IgD-negative memory B cell (primary cell): ENCODE results near the gene RFTN2. TPM values are rescaled to one million over a fixed set of nuclear protein-coding genes. Genes with fewer than 3 reads are reported as not detected.
"Not testable (repeated sequence)": the region's sequence is repeated elsewhere in the genome, so short reads cannot be mapped to it uniquely, and the experiment has no call there.

ENCODE experiments used
- H3K27ac Mint-ChIP-seq, 3 donors: one replicate each; pipeline ENCODE4 v1.8.0; 2020 to 2022; ENCODE audit warnings: mild to moderate bottlenecking in 3 of 3, mixed read lengths in 3 of 3, moderate library complexity in 1 of 3
- H3K27me3 Mint-ChIP-seq: one replicate; pipeline ENCODE4 v1.8.0; 2021; ENCODE audit warnings: mixed read lengths
- H3K36me3 Mint-ChIP-seq: one replicate; pipeline ENCODE4 v1.8.0; 2020; ENCODE audit warnings: mild to moderate bottlenecking, mixed read lengths
- H3K4me1 Mint-ChIP-seq, 3 donors: one replicate each; pipeline ENCODE4 v1.8.0; 2020 to 2022; ENCODE audit warnings: mixed read lengths in 3 of 3, mild to moderate bottlenecking in 1 of 3
- H3K4me3 Mint-ChIP-seq, 4 donors: one replicate each; pipeline ENCODE4 v1.8.0; 2020 to 2022; ENCODE audit warnings: mild to moderate bottlenecking in 4 of 4, mixed read lengths in 4 of 4, moderate library complexity in 3 of 4
- H3K9me3 Mint-ChIP-seq, 3 donors: one replicate each; pipeline ENCODE4 v1.8.0; 2020 to 2021; ENCODE audit warnings: mixed read lengths in 3 of 3, mild to moderate bottlenecking in 1 of 3
- polyA plus RNA-seq: library from polyadenylated mRNA; unstranded; fragments of 300-500 nt; fragmentation: Illumina TruSeq; gene quantifications from one replicate; pipeline ENCODE4 v1.2.3, GENCODE V29; 2021

Gene RFTN2
- polyA plus RNA-seq, 1 donor from 2014 or later = not detected

DNA sequence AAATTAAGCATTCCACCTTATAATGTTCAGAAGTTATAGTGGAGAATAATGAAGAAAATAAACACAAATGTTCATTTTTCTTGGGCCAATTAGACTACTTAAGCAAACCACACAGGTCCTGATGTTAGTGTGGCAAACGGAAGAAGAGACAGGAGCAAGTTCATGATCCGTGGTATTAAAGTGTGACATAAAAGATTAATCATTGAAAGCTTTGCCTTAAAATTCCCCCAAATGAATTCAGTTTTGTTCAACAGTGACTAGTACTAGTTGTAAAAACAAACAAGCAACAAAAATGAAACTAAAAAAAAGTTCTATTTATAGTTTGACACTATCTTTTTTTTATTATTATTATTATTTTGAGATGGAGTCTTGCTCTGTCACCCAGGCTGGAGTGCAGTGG lies 73.7 kb downstream of the RFTN2 start:
- H3K36me3 Mint-ChIP-seq = no peaks in the 10 kb centered on the region
- H3K9me3 Mint-ChIP-seq = no peaks in the 10 kb centered on the region
- H3K27ac Mint-ChIP-seq = no peak overlapping the region
- peaks cover 12% of the 10 kb centered on the region for H3K27me3 Mint-ChIP-seq
- no peak overlapping the region for H3K4me3 Mint-ChIP-seq
- H3K4me1 Mint-ChIP-seq = peaks cover 2 to 5% (median 4%) of the 10 kb centered on the region in 3 donors

DNA sequence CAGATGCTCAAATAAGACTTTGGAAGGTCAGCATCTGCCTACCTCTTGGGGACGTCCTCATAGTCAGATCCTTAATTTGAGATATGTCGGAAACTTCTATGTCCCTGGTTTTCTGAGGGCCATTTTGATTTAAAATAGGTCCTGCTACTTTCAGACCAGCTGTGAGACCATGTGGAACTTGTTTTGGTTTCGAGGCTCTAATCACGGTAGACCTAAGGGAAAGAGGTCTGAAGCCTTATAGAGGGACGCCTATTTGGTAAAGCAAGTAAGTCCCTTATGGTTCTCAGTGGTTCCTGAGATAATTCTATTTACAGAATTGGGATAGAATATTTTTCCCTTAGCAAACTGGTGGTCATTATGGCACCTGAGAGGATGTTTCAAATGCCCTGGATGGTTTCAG lies 75.1 kb downstream of the RFTN2 start:
- peaks cover 0 to 1% (median 0%) of the 10 kb centered on the region in 3 donors for H3K9me3 Mint-ChIP-seq

DNA sequence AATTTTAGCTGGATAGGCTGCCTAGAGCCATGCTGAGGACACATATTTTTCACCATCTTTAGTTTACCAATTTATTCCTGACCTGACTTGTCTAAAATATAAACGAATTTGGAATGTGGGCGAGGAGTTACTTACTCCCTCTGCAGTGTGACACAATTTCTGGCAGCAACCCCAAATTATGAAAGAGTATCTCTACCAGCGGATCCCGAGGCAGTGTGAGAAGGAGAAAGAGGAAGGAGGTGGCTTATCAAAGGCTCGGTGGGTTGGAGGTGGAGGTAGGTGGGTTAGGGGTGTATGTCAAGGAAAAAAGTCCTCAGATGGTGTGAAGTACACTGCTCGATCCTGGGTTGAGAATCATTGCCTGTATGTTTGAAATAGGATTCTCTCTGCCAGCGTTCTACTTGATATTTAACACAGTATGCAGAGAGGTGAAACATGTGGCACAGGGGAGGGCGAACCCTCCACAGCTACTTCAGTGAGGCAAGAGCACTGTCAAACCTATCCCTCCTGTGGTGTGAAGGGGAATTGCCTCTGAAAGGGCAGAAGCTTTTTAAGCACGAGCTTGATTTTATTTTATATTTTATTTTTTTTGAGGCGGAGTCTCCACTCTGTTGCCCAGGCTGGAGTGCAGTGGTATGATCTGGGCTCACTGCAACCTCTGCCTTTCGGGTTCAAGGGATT lies 76.0 kb downstream of the RFTN2 start:
- Mint-ChIP-seq H3K4me1 (peaks cover 2 to 5% (median 4%) of the 10 kb centered on the region in 3 donors), H3K9me3 (peaks cover 0 to 3% (median 1%) of the 10 kb centered on the region in 3 donors), H3K36me3 (no peaks in the 10 kb centered on the region), H3K27ac (peak overlapping the region in 1 of 3 donors; percentile 91), H3K27me3 (peaks cover 15% of the 10 kb centered on the region), H3K4me3 (peak overlapping the region in 1 of 4 donors; percentile 17)

More for the DNA sequence above, 75.1 kb downstream of the RFTN2 start:
- Mint-ChIP-seq H3K27me3 (peaks cover 13% of the 10 kb centered on the region), H3K27ac (no peak overlapping the region), H3K36me3 (no peaks in the 10 kb centered on the region), H3K4me1 (peaks cover 2 to 5% (median 4%) of the 10 kb centered on the region in 3 donors), H3K4me3 (peak overlapping the region in 1 of 4 donors; percentile 17)

DNA sequence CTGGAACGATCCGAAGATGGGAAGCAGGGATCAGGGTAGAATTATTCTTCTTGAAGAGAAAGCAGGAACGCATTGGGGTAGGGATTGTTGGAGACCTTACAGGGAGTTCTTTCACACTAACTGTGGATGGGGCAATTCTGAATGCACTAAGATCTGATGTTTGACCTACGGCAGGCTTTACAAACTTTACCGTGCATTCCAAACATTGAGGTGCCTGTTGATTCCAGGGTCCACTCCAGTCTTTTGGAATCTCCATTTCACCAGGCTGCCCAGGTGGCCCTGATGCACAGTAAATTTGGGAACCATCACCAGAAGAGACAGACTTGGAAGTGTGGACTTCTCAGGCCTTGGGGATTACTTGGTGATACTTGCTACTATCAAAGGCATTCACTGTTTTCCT lies 76.9 kb downstream of the RFTN2 start:
- H3K27me3 Mint-ChIP-seq = peaks cover 15% of the 10 kb centered on the region
- no peaks in the 10 kb centered on the region for H3K36me3 Mint-ChIP-seq
- no peak overlapping the region for H3K27ac Mint-ChIP-seq
- H3K9me3 Mint-ChIP-seq = peaks cover 0 to 3% (median 1%) of the 10 kb centered on the region in 3 donors
- peaks cover 2 to 5% (median 4%) of the 10 kb centered on the region in 3 donors for H3K4me1 Mint-ChIP-seq
- no peak overlapping the region for H3K4me3 Mint-ChIP-seq

DNA sequence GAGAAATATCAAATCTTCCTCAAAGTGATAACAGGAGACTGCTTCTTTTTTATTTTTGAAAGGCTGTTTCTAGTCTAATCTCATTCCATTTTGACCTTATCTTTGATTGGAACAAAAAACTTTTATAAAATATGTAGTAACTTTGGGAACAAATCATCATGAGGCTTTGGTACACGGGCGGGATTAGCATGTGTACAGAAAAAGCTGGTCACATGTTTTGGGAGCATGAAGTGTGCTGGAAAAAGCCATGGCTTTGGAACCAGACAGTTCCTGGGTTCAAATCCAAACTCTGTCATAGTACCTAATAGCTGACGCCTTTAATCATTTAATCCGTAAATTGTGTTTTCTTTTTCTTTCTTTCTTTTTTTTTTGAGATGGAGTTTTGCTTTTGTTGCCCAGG lies 78.2 kb downstream of the RFTN2 start:
- H3K27ac Mint-ChIP-seq = no peak overlapping the region
- no peaks in the 10 kb centered on the region for H3K36me3 Mint-ChIP-seq
- H3K4me3 Mint-ChIP-seq = no peak overlapping the region
- H3K4me1 Mint-ChIP-seq = peaks cover 2 to 5% (median 4%) of the 10 kb centered on the region in 3 donors
- H3K9me3 Mint-ChIP-seq = peaks cover 0 to 3% (median 1%) of the 10 kb centered on the region in 3 donors
- peaks cover 15% of the 10 kb centered on the region for H3K27me3 Mint-ChIP-seq

DNA sequence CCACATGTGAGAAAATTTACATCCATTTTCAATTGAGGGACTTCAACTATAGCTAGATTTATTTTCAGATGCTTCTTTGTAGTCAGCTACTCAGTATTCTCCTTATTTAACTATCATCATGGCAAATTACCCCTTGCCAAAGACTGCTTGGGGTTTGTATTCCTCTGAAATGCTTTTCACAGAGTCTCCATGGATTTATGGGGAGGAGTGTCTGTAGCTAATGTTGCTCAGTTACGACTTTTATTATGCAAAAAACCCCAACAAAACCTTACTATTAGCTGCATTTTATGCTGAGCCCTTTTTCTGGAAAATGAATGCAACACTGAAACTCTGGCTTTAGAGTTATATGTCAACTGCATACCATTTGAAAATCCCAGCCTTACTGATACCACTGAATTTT lies 78.6 kb downstream of the RFTN2 start:
- peaks cover 2 to 5% (median 4%) of the 10 kb centered on the region in 3 donors for H3K4me1 Mint-ChIP-seq
- H3K27ac Mint-ChIP-seq = no peak overlapping the region
- H3K36me3 Mint-ChIP-seq = no peaks in the 10 kb centered on the region
- peaks cover 15% of the 10 kb centered on the region for H3K27me3 Mint-ChIP-seq
- H3K4me3 Mint-ChIP-seq = no peak overlapping the region
- H3K9me3 Mint-ChIP-seq = peaks cover 0 to 3% (median 1%) of the 10 kb centered on the region in 3 donors

DNA sequence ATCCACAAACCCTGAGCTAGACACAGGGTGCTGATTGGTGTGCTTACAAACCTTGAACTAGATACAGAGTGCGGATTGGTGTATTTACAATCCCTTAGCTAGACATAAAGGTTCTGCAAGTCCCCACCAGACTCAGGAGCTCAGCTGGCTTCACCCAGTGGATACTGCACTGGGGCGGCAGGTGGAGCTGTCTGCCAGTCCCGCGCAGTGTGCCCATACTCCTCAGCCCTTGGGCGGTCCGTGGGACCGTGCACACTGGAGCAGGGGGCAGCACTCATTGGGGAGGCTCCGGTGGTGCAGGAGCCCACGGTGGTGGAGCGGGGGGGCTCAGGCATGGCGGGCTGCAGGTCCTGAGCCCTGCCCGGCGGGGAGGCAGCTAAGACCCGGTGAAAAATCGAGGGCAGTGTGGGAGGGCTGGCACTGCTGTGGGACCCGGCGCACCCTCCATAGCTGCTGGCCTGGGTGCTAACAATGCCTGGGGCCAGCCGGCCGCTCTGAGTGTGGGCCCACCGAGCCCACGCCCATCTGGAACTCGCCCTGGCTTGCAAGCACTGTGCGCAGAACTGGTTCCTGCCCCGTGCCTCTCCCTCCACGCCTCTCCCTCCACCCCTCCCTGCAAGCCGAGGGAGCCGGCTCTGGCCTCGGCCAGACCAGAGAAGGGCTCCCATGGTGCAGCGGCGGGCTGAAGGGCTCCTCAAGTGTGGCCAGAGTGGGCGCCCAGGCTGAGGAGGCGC lies 83.9 kb downstream of the RFTN2 start:
- H3K27ac Mint-ChIP-seq = no peak overlapping the region
- H3K36me3 Mint-ChIP-seq = no peaks in the 10 kb centered on the region
- peaks cover 3 to 8% (median 6%) of the 10 kb centered on the region in 3 donors for H3K9me3 Mint-ChIP-seq
- no peaks in the 10 kb centered on the region for H3K4me1 Mint-ChIP-seq
- peaks cover 3% of the 10 kb centered on the region for H3K27me3 Mint-ChIP-seq
- H3K4me3 Mint-ChIP-seq = no peak overlapping the region

DNA sequence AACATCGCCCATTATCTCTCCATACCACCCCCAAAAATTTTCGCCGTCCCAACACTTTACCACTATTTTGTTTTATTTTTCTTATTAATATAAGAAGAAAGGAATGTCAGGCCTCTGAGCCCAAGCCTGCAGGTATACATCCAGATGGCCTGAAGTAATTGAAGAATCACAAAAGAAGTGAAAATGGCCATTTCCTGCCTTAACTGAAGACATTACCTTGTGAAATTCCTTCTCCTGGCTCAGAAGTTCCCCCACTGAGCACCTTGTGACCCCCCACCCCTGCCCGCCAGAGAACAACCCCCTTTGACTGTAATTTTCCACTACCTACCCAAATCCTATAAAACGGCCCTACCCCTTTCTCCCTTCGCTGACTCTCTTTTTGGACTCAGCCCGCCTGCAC lies 88.1 kb downstream of the RFTN2 start:
- H3K4me1 Mint-ChIP-seq, H3K4me3 Mint-ChIP-seq, H3K36me3 Mint-ChIP-seq, H3K27me3 Mint-ChIP-seq, H3K27ac Mint-ChIP-seq, H3K9me3 Mint-ChIP-seq: not testable (repeated sequence)

DNA sequence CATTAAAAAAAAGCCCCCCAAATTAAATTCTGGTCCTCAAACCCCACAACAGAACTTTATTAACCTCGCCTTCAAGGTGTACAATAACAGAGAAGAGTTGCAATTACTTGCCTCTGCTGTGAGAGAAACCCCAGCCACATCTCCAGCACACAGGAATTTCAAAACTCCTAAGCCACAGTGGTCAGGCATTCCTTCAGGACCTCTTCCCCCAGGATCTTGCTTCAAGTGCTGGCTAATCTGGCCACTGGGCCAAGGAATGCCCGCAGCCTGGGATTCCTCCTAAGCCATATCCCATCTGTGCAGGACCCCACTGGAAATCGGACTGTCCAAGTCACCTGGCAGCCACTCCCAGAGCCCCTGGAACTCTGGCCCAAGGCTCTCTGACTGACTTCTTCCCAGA lies 95.2 kb downstream of the RFTN2 start:
- not testable (repeated sequence) for H3K36me3 Mint-ChIP-seq, H3K9me3 Mint-ChIP-seq, H3K4me1 Mint-ChIP-seq, H3K4me3 Mint-ChIP-seq, H3K27me3 Mint-ChIP-seq, H3K27ac Mint-ChIP-seq

DNA sequence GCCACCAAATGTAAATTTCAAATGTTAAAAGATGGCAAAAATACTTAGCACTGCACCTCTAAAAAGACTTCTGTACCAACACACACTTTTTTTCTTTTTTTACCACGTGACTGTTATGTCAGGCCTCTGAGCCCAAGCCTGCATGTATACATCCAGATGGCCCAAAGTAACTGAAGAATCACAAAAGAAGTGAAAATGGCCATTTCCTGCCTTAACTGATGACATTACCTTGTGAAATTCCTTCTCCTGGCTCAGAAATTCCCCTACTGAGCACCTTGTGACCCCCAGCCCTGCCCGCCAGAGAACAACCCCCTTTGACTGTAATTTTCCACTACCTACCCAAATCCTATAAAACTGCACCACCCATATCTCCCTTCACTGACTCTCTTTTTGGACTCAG lies 97.1 kb downstream of the RFTN2 start:
- not testable (repeated sequence) for H3K27ac Mint-ChIP-seq, H3K27me3 Mint-ChIP-seq, H3K36me3 Mint-ChIP-seq

DNA sequence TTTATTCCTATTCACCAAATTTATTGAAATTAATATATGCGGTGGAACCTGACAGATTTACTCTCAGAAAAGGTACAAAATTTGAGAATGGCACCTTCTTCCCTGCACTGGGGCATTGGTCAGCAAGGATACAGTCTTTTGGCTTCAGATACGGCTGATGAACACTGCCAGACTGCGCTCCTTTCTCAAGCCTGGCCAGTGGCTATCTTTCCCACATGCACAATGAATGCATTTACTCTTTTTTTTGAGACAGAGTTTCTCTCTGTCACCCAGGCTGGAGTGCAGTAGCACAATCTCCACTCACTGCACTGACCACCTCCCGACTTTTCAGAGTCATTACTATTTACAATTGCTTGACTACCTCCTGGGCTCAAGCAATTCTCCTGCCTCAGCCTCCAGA lies 97.9 kb downstream of the RFTN2 start:
- Mint-ChIP-seq H3K4me3 (no peak overlapping the region), H3K4me1 (peaks cover 0 to 2% (median 0%) of the 10 kb centered on the region in 3 donors), H3K27ac (no peak overlapping the region), H3K36me3 (peaks cover 3% of the 10 kb centered on the region), H3K9me3 (peaks cover 2 to 12% (median 12%) of the 10 kb centered on the region in 3 donors), H3K27me3 (no peaks in the 10 kb centered on the region)

More for the DNA sequence above, 97.1 kb downstream of the RFTN2 start:
- not testable (repeated sequence) for H3K9me3 Mint-ChIP-seq, H3K4me3 Mint-ChIP-seq, H3K4me1 Mint-ChIP-seq

DNA sequence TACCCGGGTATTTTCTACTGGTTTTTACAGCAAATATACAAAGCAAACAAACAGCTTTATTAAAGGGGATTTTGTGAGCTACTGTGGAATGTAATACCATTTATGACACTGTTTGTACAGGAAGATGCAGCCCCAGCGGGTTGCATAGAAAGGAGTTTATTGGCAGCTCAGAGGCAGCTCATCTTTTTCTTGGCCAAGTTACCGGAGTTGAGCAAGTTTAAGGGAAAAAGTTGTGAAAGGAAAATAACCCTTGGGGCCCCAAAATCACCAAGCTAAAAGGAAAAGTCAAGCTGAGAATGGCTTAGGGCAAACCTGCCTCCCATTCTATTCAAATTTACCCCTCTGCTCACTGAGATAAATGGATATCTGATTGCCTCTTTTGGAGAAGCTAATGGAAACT lies 98.8 kb downstream of the RFTN2 start:
- H3K27ac Mint-ChIP-seq = no peak overlapping the region
- H3K9me3 Mint-ChIP-seq = peaks cover 2 to 14% (median 12%) of the 10 kb centered on the region in 3 donors
- no peak overlapping the region for H3K4me3 Mint-ChIP-seq
- H3K27me3 Mint-ChIP-seq = no peaks in the 10 kb centered on the region
- peaks cover 4% of the 10 kb centered on the region for H3K36me3 Mint-ChIP-seq
- H3K4me1 Mint-ChIP-seq = peaks cover 0 to 2% (median 0%) of the 10 kb centered on the region in 3 donors

DNA sequence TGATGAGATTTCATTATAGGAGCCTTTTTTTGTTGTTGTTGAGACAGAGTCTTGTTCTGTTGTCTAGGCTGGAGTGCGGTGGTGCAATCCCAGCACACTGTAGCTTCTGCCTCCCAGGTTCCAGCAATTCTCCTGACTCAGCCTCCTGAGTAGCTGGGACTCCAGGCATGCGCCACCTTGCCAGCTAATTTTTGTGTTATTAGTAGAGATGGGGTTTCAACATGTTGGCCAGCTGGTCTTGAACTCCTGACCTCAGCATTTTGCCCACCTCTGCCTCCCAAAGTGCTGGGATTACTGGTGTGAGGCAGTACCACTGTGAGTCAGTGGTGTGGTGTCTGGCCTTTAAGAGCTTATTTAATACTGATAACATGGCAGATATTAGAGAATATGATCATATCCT lies 99.4 kb downstream of the RFTN2 start:
- H3K4me1 Mint-ChIP-seq = peaks cover 0 to 2% (median 0%) of the 10 kb centered on the region in 3 donors
- no peaks in the 10 kb centered on the region for H3K27me3 Mint-ChIP-seq
- peaks cover 2 to 14% (median 12%) of the 10 kb centered on the region in 3 donors for H3K9me3 Mint-ChIP-seq
- peaks cover 4% of the 10 kb centered on the region for H3K36me3 Mint-ChIP-seq
- H3K27ac Mint-ChIP-seq = no peak overlapping the region
- no peak overlapping the region for H3K4me3 Mint-ChIP-seq

DNA sequence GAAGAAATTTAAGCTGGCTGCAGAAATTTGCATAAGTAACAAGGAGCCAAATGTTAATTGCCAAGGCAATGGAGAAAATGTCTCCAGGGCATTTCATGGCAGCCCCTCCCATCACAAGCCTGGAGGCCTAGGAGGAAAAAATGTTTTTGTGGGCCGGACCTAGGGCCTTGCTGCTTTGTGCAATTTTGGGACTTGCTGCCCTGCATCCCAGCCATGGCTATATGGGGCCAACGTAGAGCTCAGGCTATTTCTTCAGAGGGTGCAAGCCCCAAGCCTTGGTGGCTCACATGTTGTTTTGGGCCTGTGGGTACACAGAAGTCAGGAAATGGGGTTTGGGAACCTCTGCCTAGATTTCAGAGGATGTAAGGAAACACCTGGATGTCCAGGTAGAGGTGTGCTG lies 101.8 kb downstream of the RFTN2 start:
- peaks cover 2 to 14% (median 12%) of the 10 kb centered on the region in 3 donors for H3K9me3 Mint-ChIP-seq
- no peak overlapping the region for H3K4me3 Mint-ChIP-seq
- no peak overlapping the region for H3K27ac Mint-ChIP-seq
- H3K27me3 Mint-ChIP-seq = no peaks in the 10 kb centered on the region
- H3K4me1 Mint-ChIP-seq = peaks cover 0 to 2% (median 0%) of the 10 kb centered on the region in 3 donors
- H3K36me3 Mint-ChIP-seq = peaks cover 4% of the 10 kb centered on the region

DNA sequence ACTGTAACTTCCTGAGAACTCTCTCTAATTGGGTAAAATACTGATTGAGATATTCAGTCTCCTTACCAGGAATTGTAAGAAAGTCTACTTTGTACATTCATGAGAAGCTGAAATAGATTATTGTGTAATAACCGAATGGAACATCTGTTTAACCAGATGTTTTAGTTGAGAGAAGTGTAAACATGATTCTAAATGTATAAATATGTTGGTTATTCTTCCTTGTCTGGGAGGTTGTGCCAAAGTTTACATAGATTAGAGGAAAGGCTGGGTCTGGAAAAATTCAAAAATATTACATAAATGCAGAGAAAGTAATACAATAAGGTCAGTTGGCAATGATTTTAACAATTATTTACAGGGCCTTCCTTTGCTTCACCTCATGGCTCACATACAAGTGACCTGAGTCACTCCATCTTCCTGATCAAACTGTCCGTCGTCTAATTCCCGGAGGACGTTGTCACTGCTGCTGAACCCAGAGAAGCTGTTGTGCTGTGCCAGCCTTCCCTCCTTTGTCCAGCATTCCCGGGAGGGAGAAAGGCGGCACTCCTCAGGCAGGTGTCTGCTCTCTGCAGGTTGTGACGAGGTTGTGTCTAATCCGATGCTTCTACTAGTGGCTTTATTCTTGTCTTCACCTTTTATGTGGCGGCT lies 103.6 kb downstream of the RFTN2 start:
- Mint-ChIP-seq H3K36me3 (peaks cover 4% of the 10 kb centered on the region), H3K4me1 (peaks cover 0 to 4% (median 0%) of the 10 kb centered on the region in 3 donors), H3K27me3 (no peaks in the 10 kb centered on the region), H3K4me3 (no peak overlapping the region), H3K9me3 (peaks cover 2 to 14% (median 12%) of the 10 kb centered on the region in 3 donors), H3K27ac (no peak overlapping the region)
